AG08396 (cell line): ENCODE results near the gene TAS2R38.

ENCODE experiments used
- DNase-seq: peaks from one replicate; pipeline ENCODE4 v3.0.0; 2012; ENCODE audit warnings: low spot score, mixed read lengths

Gene TAS2R38

GRCh38 chr7:141975806-141976523 lies 2.4 kb upstream of the TAS2R38 start:
- peak; percentile 58 for DNase-seq

GRCh38 chr7:141974831-141975230 lies 1.3 kb upstream of the TAS2R38 start:
- no peak for DNase-seq

- no peak for DNase-seq
These were observed 12.7 kb downstream of the TAS2R38 start for GRCh38 chr7:141960687-141961422.

- no peak for DNase-seq
These were observed 17.5 kb downstream of the TAS2R38 start for GRCh38 chr7:141956084-141956483.

GRCh38 chr7:141954334-141954733 lies 19.2 kb downstream of the TAS2R38 start:
- no peak for DNase-seq

- no peak for DNase-seq
These were observed 21.1 kb downstream of the TAS2R38 start for GRCh38 chr7:141952461-141952860.

GRCh38 chr7:141950806-141951205 lies 22.8 kb downstream of the TAS2R38 start:
- DNase-seq: no peak

- DNase-seq: no peak
These were observed 23.7 kb downstream of the TAS2R38 start for GRCh38 chr7:141949911-141950310.

GRCh38 chr7:141949451-141949850 lies 24.1 kb downstream of the TAS2R38 start:
- DNase-seq: no peak

- DNase-seq: no peak
These were observed 24.6 kb downstream of the TAS2R38 start for GRCh38 chr7:141949021-141949420.

- DNase-seq: no peak
These were observed 26.8 kb downstream of the TAS2R38 start, which contains the start of gene CLEC5A for GRCh38 chr7:141946796-141947195. Gene CLEC5A (minus strand): TSS chr7:141946974. CDS start chr7:141946292, 682 bp downstream.

GRCh38 chr7:141945356-141945755 lies 28.2 kb downstream of the TAS2R38 start:
- DNase-seq: no peak

GRCh38 chr7:141944811-141945210 lies 28.8 kb downstream of the TAS2R38 start:
- DNase-seq: no peak

- no peak for DNase-seq
These were observed 29.7 kb downstream of the TAS2R38 start for GRCh38 chr7:141943846-141944245.

- DNase-seq: no peak
These were observed 32.5 kb downstream of the TAS2R38 start for GRCh38 chr7:141941075-141941474.

GRCh38 chr7:141930211-141930610 lies 43.4 kb downstream of the TAS2R38 start:
- DNase-seq: no peak

- DNase-seq: no peak
These were observed 44.8 kb downstream of the TAS2R38 start for GRCh38 chr7:141928845-141929195.

- DNase-seq: no peak
These were observed 45.3 kb downstream of the TAS2R38 start for GRCh38 chr7:141928146-141928844.
